ENCODE data around the gene A1BG.

Gene A1BG

GRCh38 chr19:58304748-58305064, 48.6 kb downstream of the A1BG start:
- peak overlapping the region; percentile 84 for H3K4me3 ChIP-seq (ENCODE audit: low read length)
- TF ChIP-seq CTCF (IDR thresholded peaks at IDR 0.05; ENCODE audit: insufficient read depth, low read depth, low read length, missing control alignments) = no peak
- no peak for DNase-seq (ENCODE audit: low read depth)

GRCh38 chr19:58304255-58304654, 49.0 kb downstream of the A1BG start:
- no peak for TF ChIP-seq CTCF (IDR thresholded peaks at IDR 0.05; ENCODE audit: insufficient read depth, low read depth, low read length, missing control alignments)
- no peak for DNase-seq (ENCODE audit: low read depth)
- no peak overlapping the region for H3K4me3 ChIP-seq (ENCODE audit: low read length)

GRCh38 chr19:58300620-58301019, 52.7 kb downstream of the A1BG start:
- H3K4me3 ChIP-seq (ENCODE audit: low read length) = no peak overlapping the region
- no peak for TF ChIP-seq CTCF (IDR thresholded peaks at IDR 0.05; ENCODE audit: insufficient read depth, low read depth, low read length, missing control alignments)
- DNase-seq (ENCODE audit: low read depth) = no peak

GRCh38 chr19:58296104-58296503, 57.2 kb downstream of the A1BG start:
- no peak for TF ChIP-seq CTCF (IDR thresholded peaks at IDR 0.05; ENCODE audit: insufficient read depth, low read depth, low read length, missing control alignments)
- no peak overlapping the region for H3K4me3 ChIP-seq (ENCODE audit: low read length)

More at GRCh38 chr19:58296104-58296503, 57.2 kb downstream of the A1BG start:
- no peak for DNase-seq (ENCODE audit: low read depth)
